ENCODE measurements around the gene EPHB1.
A peak's percentile ranks its signal among the peaks of the same experiment; 100 is the strongest.
"Not testable (repeated sequence)": the region's sequence is repeated elsewhere in the genome, so short reads cannot be mapped to it uniquely, and the experiment has no call there.

The EPHB1 gene

DNA sequence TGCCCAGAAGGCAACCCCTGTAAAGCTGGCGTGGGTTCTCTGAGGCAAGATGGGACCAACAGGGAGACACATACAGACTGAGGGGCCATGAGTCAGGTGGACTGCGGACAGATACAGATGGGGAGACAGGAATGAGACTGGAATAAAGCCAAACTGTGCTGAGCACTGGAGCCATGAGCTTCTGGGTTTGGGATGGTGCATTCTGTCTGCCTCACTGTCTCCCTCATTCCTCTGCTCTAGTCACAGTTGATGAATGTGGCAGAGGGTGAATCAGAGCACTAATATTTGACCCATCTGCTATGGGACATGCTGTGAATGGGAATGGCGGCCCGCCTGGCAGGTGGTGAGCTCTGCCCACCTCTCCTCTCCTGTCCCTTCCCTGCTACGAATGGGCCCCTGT, 262.9 kb downstream of the EPHB1 start:
- Histone ChIP-seq H3K4me3 (ENCODE audit: low read depth, low read length) (no peak overlapping the region), H3K9me3 (ENCODE audit: severe bottlenecking) (no peaks in the 10 kb centered on the region), H3K27ac (no peak overlapping the region), H3K27me3 (ENCODE audit: insufficient read depth, low read depth, severe bottlenecking) (no peaks in the 10 kb centered on the region), H3K36me3 (no peaks in the 10 kb centered on the region)
- DNase-seq, result no peak
- TF ChIP-seq, protein P1, sequence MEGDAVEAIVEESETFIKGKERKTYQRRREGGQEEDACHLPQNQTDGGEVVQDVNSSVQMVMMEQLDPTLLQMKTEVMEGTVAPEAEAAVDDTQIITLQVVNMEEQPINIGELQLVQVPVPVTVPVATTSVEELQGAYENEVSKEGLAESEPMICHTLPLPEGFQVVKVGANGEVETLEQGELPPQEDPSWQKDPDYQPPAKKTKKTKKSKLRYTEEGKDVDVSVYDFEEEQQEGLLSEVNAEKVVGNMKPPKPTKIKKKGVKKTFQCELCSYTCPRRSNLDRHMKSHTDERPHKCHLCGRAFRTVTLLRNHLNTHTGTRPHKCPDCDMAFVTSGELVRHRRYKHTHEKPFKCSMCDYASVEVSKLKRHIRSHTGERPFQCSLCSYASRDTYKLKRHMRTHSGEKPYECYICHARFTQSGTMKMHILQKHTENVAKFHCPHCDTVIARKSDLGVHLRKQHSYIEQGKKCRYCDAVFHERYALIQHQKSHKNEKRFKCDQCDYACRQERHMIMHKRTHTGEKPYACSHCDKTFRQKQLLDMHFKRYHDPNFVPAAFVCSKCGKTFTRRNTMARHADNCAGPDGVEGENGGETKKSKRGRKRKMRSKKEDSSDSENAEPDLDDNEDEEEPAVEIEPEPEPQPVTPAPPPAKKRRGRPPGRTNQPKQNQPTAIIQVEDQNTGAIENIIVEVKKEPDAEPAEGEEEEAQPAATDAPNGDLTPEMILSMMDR (IDR thresholded peaks at IDR 0.05; ENCODE audit: low read depth, low read length), result no peak

DNA sequence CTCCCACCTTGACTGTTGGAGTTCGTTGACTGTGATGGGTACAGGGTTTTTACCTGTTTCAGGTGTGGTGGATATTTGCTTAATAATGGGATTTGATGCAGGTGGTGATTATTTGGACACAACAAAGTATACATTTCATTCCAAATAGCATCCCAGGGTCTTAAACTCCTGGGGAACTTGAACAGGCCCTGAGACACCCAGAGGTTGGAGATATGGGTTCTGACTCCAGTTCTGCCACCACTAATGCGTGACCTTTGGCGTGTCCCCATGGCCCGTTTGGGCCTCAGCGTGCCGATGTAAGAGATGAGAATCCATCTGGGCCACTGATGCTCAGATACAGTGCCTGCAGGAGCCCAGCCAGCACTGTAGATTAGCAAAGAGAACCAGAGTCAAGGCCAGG, 264.5 kb downstream of the EPHB1 start:
- TF ChIP-seq, protein P1 (IDR thresholded peaks at IDR 0.05; ENCODE audit: low read depth, low read length), result no peak
- no peak for DNase-seq
- no peak overlapping the region for H3K27ac ChIP-seq

DNA sequence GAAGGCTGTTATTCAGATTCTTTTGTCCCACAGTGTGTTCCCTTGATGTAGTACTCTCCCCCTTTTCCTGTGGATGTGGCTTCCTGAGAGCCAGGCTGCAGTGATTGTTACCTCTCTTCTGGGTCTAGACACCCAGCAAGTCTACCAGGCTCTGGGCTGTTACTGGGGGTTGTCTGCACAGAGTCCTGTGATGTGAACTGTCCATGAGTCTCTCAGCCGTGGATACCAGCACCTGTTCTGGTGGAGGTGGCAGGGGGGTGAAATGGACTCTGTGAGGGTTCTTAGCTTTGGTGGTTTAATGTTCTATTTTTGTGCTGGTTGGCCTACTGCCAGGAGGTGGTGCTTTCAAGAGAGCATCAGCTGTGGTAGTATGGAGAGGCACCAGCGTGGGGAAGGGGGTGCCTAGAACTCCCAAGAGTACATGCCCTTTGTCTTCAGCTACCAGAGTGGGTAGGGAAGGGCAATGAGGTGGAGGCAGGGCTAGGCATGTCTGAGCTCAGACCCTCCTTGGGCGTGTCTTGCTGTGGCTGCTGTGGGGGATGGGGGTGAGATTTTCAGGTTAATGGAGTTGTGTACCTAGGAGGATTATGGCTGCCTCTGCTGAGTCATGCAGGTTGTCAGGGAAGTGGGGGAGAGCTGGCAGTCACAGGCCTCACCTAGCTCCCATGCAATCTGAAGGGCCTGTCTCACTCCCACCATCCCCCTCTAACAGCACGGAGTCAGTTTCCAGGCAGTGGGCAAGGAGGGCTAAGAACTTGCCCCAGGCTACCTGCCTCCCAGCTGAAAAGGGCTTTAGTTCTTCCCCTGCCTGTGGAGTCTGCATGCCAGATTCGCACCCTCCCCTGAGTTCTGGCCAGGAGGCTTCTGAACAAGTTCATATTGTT, 272.0 kb downstream of the EPHB1 start:
- not testable (repeated sequence) for H3K4me3 ChIP-seq (ENCODE audit: low read depth, low read length); H3K27me3 ChIP-seq (ENCODE audit: insufficient read depth, low read depth, severe bottlenecking); H3K9me3 ChIP-seq (ENCODE audit: severe bottlenecking); H3K36me3 ChIP-seq
- DNase-seq, result peak; percentile 59
- peak overlapping the region; percentile 60 for H3K27ac ChIP-seq

More for the DNA sequence above, 264.5 kb downstream of the EPHB1 start:
- Histone ChIP-seq H3K36me3 (no peaks in the 10 kb centered on the region), H3K9me3 (ENCODE audit: severe bottlenecking) (no peaks in the 10 kb centered on the region), H3K4me3 (ENCODE audit: low read depth, low read length) (no peak overlapping the region), H3K27me3 (ENCODE audit: insufficient read depth, low read depth, severe bottlenecking) (no peaks in the 10 kb centered on the region)

DNA sequence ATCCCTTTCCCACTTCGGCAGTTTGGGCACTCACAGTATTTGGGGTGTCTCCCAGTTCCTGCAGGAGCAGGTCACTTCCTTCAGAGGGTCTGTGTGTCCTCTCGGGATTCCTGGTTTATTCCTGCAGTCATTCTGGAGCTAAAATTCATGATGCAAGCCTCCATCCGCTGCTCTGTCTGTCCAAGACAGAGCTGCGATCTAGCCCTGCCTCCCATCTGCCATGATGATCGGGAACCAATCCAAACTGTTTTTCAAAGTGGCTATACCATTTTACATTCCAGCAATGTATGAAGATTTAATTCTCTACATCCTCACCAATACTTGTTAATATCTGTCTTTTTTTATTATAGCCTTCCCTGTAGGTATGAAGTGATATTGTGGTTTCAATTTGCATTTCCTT, 273.0 kb downstream of the EPHB1 start:
- H3K36me3 ChIP-seq, result no peaks in the 10 kb centered on the region
- no peak overlapping the region for H3K4me3 ChIP-seq (ENCODE audit: low read depth, low read length)
- no peaks in the 10 kb centered on the region for H3K9me3 ChIP-seq (ENCODE audit: severe bottlenecking)
- no peak overlapping the region; the same call in 1 of the 2 replicates for H3K27ac ChIP-seq
- no peaks in the 10 kb centered on the region for H3K27me3 ChIP-seq (ENCODE audit: insufficient read depth, low read depth, severe bottlenecking)
- DNase-seq, result no peak
- TF ChIP-seq, protein P1 (IDR thresholded peaks at IDR 0.05; ENCODE audit: low read depth, low read length), result no peak

DNA sequence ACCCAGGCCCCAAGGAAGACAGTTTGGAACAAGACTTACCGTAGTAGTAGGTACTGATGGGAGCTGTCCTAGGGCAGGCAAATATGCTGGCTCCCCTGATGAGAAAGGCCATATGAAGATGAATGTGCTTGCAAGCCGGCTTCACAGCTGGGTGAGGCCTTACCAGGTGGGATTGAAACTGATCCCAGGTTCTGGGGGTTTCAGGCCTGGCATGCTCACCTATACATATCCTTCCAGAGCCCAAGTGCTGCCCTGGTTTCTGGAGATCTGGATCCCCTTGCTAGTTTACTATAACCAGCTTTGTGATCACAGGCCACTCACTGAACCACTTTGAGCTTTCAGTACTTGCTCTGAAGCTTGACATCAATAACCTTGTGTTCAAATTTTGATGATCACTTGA, 274.3 kb downstream of the EPHB1 start:
- H3K27ac ChIP-seq, result no peak overlapping the region
- H3K4me3 ChIP-seq (ENCODE audit: low read depth, low read length), result no peak overlapping the region
- H3K9me3 ChIP-seq (ENCODE audit: severe bottlenecking), result no peaks in the 10 kb centered on the region
- TF ChIP-seq, protein P1 (IDR thresholded peaks at IDR 0.05; ENCODE audit: low read depth, low read length), result no peak
- no peaks in the 10 kb centered on the region for H3K27me3 ChIP-seq (ENCODE audit: insufficient read depth, low read depth, severe bottlenecking)
- no peak for DNase-seq
- H3K36me3 ChIP-seq, result no peaks in the 10 kb centered on the region

DNA sequence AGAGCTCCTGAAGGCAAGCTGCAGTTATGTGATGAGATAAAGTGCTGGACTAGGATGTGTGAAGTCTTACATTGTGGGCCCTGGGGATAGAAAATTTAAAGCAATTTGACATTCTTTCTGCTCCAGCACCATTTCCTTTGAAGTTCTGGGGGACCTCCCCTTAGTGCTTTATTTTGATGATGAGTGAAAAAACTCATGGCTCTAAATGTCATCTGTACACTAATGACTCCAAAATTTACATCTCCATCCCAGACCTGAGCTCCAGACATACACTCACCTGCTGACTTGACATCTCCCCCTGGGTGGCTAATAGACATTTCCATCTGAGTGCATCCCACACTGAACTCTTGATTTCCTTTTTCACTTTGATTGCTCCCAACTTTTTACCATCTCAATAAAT, 276.4 kb downstream of the EPHB1 start:
- TF ChIP-seq, protein P1 (IDR thresholded peaks at IDR 0.05; ENCODE audit: low read depth, low read length), result no peak
- H3K36me3 ChIP-seq, result no peaks in the 10 kb centered on the region
- DNase-seq, result no peak

More for the DNA sequence above, 276.4 kb downstream of the EPHB1 start:
- H3K27ac ChIP-seq, result no peak overlapping the region
- no peaks in the 10 kb centered on the region for H3K9me3 ChIP-seq (ENCODE audit: severe bottlenecking)
- H3K4me3 ChIP-seq (ENCODE audit: low read depth, low read length), result no peak overlapping the region
- H3K27me3 ChIP-seq (ENCODE audit: insufficient read depth, low read depth, severe bottlenecking), result no peaks in the 10 kb centered on the region

Data from WERI-Rb-1 (cell line).